T-helper 22 cell (primary cell): ENCODE results near the gene ZKSCAN1.

Experiments
- DNase-seq: peaks from one replicate; pipeline ENCODE4 v3.0.0-alpha.2; 2020; ENCODE audit warnings: low read depth

Gene ZKSCAN1

GRCh38 chr7:100040575-100040974 is 25.2 kb downstream of the ZKSCAN1 start:
- DNase-seq, result no peak

GRCh38 chr7:100044718-100045117 is 29.3 kb downstream of the ZKSCAN1 start:
- DNase-seq, result no peak

- no peak for DNase-seq
These were observed 33.3 kb downstream of the ZKSCAN1 start for GRCh38 chr7:100048680-100049079.

DNA sequence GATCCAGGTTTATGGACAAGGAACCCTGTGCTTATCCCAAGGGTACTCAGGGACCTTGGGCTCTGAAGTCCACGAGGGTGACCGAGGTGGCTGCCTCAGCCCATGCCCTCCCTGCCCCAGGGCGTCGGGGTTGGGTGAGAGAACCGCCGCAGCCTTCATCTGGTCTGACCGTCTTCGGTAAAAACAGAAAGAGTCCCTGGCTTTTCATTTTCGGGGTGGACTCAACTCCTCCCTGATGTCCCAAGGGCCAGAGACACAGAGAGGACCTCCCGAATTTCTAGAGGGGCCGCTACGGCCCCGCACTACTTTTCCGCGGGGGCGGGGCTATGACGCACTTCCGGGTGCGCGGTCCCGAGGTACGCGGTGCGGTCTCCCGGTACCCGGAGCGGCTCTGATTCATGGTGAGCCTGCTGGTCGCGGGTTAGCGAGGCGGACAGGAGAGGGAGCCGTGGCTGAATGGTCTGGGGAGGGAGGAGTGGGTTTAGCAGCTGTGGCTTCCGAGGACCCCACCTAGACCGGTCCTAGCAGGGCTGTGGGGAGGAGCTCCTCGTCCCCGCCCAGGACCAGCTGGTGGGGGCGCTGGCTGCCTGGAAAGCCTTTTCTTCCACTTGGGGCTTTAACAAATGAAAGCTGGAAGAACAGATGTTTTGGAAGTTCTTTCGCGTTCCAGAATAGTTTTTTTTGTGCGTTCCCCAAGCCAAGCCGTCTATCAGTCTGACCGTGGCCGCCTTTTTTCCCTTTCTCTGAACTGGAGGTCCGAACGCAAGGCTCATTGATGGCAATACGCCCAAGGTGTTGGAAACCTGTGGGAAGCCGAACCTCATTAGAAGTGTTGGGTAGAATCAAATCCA is 34.3 kb downstream of the ZKSCAN1 start, which contains the start of gene ZSCAN21:
ZSCAN21 (plus strand) TSS at position 334 of the 851 bp plus-strand sequence. CDS start 7,233 bp downstream, outside the sequence.
- peak; percentile 64 for DNase-seq

DNA sequence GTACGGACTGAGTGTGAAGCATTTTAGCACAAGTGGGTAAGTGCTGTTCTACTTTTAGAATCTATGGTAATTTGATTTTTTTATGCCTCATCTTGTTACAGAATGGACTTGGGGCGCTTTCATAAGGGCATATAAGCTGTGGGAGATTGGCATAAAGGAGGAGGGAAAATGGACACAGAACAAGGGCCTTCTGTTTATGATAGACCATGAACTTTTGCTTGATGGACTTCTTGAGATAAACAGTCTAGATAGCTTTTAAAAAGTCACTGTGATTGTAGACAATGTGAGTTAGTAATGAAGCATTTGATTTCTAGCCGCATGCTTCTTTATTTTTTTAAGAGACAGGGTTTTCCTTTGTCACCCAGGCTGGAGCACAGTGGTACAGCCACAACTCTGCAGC is 36.2 kb downstream of the ZKSCAN1 start:
- no peak for DNase-seq

DNA sequence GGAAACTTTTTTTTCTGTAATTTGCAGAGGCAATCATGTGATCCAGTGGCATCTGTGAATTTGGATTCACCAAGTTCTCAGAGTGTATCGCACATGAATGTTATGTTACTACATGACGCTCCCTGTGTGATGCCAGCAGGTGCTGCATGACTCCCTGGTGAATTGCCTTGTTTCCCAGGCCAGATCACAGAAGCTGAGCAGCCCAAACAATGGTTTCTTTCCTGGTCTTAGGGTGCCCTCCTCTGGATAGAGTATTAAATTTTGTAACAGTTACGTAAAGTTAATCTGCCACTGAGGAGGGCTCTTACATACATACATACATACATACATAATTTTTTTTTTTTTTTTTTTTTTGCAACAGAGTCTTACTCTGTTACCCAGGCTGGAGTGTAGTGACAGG is 37.8 kb downstream of the ZKSCAN1 start:
- DNase-seq, result no peak

GRCh38 chr7:100057006-100057405 is 41.6 kb downstream of the ZKSCAN1 start:
- no peak for DNase-seq

- DNase-seq, result no peak
These were observed 43.9 kb downstream of the ZKSCAN1 start for GRCh38 chr7:100059251-100059739.

GRCh38 chr7:100061518-100062193 is 46.3 kb downstream of the ZKSCAN1 start:
- DNase-seq, result no peak

- no peak for DNase-seq
These were observed 48.0 kb downstream of the ZKSCAN1 start for GRCh38 chr7:100063376-100063775.

DNA sequence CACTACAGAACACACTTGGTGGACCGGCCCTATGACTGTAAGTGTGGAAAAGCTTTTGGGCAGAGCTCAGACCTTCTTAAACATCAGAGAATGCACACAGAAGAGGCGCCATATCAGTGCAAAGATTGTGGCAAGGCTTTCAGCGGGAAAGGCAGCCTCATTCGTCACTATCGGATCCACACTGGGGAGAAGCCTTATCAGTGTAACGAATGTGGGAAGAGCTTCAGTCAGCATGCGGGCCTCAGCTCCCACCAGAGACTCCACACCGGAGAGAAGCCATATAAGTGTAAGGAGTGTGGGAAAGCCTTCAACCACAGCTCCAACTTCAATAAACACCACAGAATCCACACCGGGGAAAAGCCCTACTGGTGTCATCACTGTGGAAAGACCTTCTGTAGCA is 48.8 kb downstream of the ZKSCAN1 start:
- no peak for DNase-seq

- DNase-seq, result no peak
These were observed 50.2 kb downstream of the ZKSCAN1 start for GRCh38 chr7:100065452-100066186.

- DNase-seq, result no peak
These were observed 51.6 kb downstream of the ZKSCAN1 start for GRCh38 chr7:100066953-100067352.

DNA sequence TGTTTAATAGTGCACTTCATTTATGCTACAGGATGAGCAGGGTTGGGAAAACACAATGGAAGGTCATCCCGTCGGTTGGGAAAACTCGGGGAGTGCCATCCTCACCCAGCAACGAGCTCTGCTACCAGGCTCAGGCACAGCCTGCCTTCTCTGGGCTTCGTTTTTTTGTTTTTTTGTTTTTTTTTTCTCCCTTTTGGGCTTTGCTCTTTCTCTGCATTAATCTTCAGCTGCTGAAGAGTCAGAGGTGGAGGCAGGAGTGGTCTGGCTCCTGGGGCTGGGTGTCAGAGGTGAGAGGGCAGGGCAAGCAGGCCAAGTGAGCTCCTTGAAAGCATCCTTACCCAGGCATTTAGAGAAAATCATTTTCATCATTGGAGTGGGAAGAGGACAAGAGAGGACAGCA is 54.6 kb downstream of the ZKSCAN1 start:
- no peak for DNase-seq

GRCh38 chr7:100071018-100071723 is 55.8 kb downstream of the ZKSCAN1 start:
- DNase-seq, result no peak

GRCh38 chr7:100072462-100072861 is 57.1 kb downstream of the ZKSCAN1 start:
- no peak for DNase-seq

DNA sequence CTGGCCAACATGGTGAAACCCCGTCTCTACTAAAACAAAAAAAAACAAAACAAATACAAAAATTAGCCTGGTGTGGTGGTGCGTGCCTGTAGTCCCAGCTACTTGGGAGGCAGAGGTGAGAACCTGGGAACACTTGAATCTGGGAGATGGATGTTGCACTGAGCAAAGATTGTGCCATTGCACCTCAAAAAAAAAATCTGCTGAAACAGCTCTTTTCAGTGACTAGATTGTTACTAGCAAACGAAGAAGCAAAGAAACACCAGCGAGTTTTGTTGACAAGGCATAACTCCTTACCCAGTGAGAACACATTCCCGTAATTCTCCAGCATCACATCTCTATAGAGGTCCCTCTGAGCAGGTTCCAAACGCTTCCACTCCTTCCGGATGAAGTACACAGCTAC is 59.4 kb downstream of the ZKSCAN1 start:
- no peak for DNase-seq

DNA sequence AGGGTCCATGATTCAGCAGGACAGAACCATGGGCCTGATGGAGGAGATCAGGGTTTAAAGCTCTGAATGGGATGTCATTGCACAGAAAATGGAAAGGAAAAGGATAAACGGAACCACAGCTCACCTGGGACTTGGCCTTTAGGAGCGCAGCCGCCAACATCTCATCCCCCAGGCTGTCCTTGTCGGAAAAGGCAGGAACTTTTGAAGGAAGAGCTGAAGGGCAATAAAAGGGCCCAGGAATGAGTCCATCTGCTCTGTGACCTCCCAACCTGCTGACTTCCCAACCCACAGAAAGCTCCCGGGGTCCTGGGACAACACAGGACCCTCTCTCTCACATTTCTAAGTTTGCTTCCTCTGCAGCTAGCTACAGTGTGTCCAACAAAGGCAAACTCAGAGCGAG is 60.0 kb downstream of the ZKSCAN1 start:
- no peak for DNase-seq

GRCh38 chr7:100077205-100077604 is 61.8 kb downstream of the ZKSCAN1 start:
- no peak for DNase-seq

DNA sequence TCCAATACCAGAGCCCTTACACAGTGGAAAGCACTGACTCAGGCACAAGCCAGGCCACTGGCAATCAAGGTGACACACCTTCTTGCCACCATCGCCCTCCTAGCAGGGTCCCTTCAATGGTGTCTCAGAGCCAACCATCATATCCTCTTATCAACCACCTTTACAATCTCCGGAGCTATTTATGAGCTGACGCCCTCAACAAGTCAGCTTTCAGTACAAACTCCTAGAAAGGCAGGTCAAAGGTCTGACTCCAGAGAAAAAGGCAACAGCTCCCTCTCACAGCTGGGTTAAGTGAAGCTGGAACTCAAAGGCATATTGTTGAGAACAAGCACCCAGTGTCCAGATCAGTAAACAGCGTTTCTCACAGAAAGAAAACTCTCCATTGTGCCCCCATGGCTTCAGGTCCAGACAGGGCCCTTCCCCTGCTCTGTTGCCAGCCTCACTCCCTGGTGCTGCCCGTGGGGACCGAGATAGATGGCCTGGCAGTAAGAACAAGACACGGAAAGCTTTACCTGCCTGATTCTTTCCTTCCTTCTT is 63.7 kb downstream of the ZKSCAN1 start:
- DNase-seq, result no peak

GRCh38 chr7:100080907-100081534 is 65.6 kb downstream of the ZKSCAN1 start:
- no peak for DNase-seq
